ENCODE data around the gene BLTP3A. TPM values are rescaled to one million over a fixed set of nuclear protein-coding genes. Genes with fewer than 3 reads are reported as not detected.
"Not testable (repeated sequence)": the region's sequence is repeated elsewhere in the genome, so short reads cannot be mapped to it uniquely, and the experiment has no call there.

Gene BLTP3A
- polyA plus RNA-seq, 1 donor from 2014 or later, result 11.2 TPM

- TF ChIP-seq POLR2AphosphoS5 (IDR thresholded peaks at IDR 0.05), result no peak
- TF ChIP-seq SMC3 (conservative IDR thresholded peaks at IDR 0.05; ENCODE audit: poor library complexity), result no peak
- no peak for TF ChIP-seq RAD21 (conservative IDR thresholded peaks at IDR 0.05)
- TF ChIP-seq, protein P1, sequence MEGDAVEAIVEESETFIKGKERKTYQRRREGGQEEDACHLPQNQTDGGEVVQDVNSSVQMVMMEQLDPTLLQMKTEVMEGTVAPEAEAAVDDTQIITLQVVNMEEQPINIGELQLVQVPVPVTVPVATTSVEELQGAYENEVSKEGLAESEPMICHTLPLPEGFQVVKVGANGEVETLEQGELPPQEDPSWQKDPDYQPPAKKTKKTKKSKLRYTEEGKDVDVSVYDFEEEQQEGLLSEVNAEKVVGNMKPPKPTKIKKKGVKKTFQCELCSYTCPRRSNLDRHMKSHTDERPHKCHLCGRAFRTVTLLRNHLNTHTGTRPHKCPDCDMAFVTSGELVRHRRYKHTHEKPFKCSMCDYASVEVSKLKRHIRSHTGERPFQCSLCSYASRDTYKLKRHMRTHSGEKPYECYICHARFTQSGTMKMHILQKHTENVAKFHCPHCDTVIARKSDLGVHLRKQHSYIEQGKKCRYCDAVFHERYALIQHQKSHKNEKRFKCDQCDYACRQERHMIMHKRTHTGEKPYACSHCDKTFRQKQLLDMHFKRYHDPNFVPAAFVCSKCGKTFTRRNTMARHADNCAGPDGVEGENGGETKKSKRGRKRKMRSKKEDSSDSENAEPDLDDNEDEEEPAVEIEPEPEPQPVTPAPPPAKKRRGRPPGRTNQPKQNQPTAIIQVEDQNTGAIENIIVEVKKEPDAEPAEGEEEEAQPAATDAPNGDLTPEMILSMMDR (IDR thresholded peaks at IDR 0.05; ENCODE audit: poor library complexity, severe bottlenecking), result no peak
- TF ChIP-seq, protein P2, sequence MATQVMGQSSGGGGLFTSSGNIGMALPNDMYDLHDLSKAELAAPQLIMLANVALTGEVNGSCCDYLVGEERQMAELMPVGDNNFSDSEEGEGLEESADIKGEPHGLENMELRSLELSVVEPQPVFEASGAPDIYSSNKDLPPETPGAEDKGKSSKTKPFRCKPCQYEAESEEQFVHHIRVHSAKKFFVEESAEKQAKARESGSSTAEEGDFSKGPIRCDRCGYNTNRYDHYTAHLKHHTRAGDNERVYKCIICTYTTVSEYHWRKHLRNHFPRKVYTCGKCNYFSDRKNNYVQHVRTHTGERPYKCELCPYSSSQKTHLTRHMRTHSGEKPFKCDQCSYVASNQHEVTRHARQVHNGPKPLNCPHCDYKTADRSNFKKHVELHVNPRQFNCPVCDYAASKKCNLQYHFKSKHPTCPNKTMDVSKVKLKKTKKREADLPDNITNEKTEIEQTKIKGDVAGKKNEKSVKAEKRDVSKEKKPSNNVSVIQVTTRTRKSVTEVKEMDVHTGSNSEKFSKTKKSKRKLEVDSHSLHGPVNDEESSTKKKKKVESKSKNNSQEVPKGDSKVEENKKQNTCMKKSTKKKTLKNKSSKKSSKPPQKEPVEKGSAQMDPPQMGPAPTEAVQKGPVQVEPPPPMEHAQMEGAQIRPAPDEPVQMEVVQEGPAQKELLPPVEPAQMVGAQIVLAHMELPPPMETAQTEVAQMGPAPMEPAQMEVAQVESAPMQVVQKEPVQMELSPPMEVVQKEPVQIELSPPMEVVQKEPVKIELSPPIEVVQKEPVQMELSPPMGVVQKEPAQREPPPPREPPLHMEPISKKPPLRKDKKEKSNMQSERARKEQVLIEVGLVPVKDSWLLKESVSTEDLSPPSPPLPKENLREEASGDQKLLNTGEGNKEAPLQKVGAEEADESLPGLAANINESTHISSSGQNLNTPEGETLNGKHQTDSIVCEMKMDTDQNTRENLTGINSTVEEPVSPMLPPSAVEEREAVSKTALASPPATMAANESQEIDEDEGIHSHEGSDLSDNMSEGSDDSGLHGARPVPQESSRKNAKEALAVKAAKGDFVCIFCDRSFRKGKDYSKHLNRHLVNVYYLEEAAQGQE (IDR thresholded peaks at IDR 0.05; ENCODE audit: borderline replicate concordance), result no peak
- TF ChIP-seq MXI1 (conservative IDR thresholded peaks at IDR 0.05; ENCODE audit: poor library complexity, severe bottlenecking), result no peak
- TF ChIP-seq EP300 (conservative IDR thresholded peaks at IDR 0.05; ENCODE audit: poor library complexity, severe bottlenecking), result no peak
- H2AFZ ChIP-seq (ENCODE audit: low read depth, low read length), result no peak overlapping the region
- no peak overlapping the region for H3K27ac ChIP-seq (ENCODE audit: low read length)
- H3K4me2 ChIP-seq (ENCODE audit: low read length), result no peak overlapping the region
- no peaks in the 10 kb centered on the region for H3F3A ChIP-seq (ENCODE audit: insufficient read depth, low read length, poor library complexity, severe bottlenecking)
- no peaks in the 10 kb centered on the region for H3K36me3 ChIP-seq (ENCODE audit: insufficient read depth, low read length)
- H3K9me2 ChIP-seq (ENCODE audit: insufficient read depth, low read length), result no peaks in the 10 kb centered on the region
- H3K79me2 ChIP-seq (replicated peaks; ENCODE audit: insufficient read depth, low read length), result no peaks in the 10 kb centered on the region
- H3K9ac ChIP-seq (ENCODE audit: low read length), result no peak overlapping the region
- no peaks in the 10 kb centered on the region for H3K27me3 ChIP-seq (ENCODE audit: insufficient read depth, low read depth, low read length)
- no peak overlapping the region for H3K4me3 ChIP-seq (ENCODE audit: low read length)
- H3K9me3 ChIP-seq (ENCODE audit: low read length), result no peaks in the 10 kb centered on the region
- no peaks in the 10 kb centered on the region for H4K20me1 ChIP-seq (ENCODE audit: insufficient read depth)
Measured at GRCh38 chr6:34774967-34775366, 16.9 kb upstream of the BLTP3A start.

DNA sequence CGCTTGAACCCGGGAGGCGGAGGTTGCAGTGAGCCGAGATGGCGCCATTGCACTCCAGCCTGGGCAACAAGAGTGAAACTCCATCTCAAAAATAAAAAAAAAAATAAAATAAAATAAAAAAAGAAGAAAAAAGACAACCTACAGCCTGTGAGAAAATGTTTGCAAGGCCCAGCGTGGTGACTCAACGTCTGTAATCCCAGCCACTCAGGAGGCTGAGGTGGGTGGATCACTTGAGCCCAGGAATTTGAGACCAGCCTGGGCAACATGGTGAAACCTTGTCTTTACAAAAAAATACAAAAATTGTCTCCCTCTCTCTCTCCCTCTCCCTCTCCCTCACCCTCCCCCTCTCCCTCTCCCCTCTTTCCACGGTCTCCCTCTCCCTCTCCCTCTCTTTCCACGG is 6.5 kb upstream of the BLTP3A start:
- not testable (repeated sequence) for H3K4me3 ChIP-seq (ENCODE audit: low read length); H3K79me2 ChIP-seq (replicated peaks; ENCODE audit: insufficient read depth, low read length); H3K9me2 ChIP-seq (ENCODE audit: insufficient read depth, low read length); H3K9ac ChIP-seq (ENCODE audit: low read length); H3K9me3 ChIP-seq (ENCODE audit: low read length); H3F3A ChIP-seq (ENCODE audit: insufficient read depth, low read length, poor library complexity, severe bottlenecking); H3K27ac ChIP-seq (ENCODE audit: low read length); H3K4me2 ChIP-seq (ENCODE audit: low read length); H4K20me1 ChIP-seq (ENCODE audit: insufficient read depth); H2AFZ ChIP-seq (ENCODE audit: low read depth, low read length); H3K36me3 ChIP-seq (ENCODE audit: insufficient read depth, low read length); H3K27me3 ChIP-seq (ENCODE audit: insufficient read depth, low read depth, low read length)

DNA sequence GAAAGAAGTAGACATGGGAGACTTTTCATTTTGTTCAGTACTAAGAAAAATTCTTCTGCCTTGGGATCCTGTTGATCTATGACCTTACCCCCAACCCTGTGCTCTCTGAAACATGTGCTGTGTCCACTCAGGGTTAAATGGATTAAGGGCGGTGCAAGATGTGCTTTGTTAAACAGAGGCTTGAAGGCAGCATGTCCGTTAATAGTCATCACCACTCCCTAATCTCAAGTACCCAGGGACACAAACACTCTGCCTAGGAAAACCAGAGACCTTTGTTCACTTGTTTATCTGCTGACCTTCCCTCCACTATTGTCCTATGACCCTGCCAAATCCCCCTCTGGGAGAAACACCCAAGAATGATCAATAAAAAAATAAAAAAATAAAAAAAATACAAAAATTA is 4.7 kb upstream of the BLTP3A start:
- H3K9me3 ChIP-seq (ENCODE audit: low read length); H3K79me2 ChIP-seq (replicated peaks; ENCODE audit: insufficient read depth, low read length); H3K36me3 ChIP-seq (ENCODE audit: insufficient read depth, low read length); H3K9me2 ChIP-seq (ENCODE audit: insufficient read depth, low read length); H4K20me1 ChIP-seq (ENCODE audit: insufficient read depth); H3K9ac ChIP-seq (ENCODE audit: low read length); H3K4me3 ChIP-seq (ENCODE audit: low read length); H3K27ac ChIP-seq (ENCODE audit: low read length); H3K27me3 ChIP-seq (ENCODE audit: insufficient read depth, low read depth, low read length); H3F3A ChIP-seq (ENCODE audit: insufficient read depth, low read length, poor library complexity, severe bottlenecking); H3K4me2 ChIP-seq (ENCODE audit: low read length); H2AFZ ChIP-seq (ENCODE audit: low read depth, low read length): not testable (repeated sequence)
